OCI-LY3 (cell line): ENCODE results near the gene CWC27.

Source experiments
- H2AFZ ChIP-seq: fragments of 200-600, 300-600 bp; shearing (Covaris generic); 2 replicates; pipeline ENCODE4 v1.6.0; 2014; ENCODE audit warnings: antibody characterized with exemption, low read depth, low read length
- H3K27ac ChIP-seq: fragments of 200-600, 300-600 bp; sonication (generic); 2 replicates; pipeline ENCODE4 v1.5.1; 2014; ENCODE audit warnings: mild to moderate bottlenecking, low read length, moderate library complexity, mixed read lengths
- H3K27me3 ChIP-seq: fragments of 200-600, 300-600 bp; sonication (generic); 2 replicates; pipeline ENCODE4 v1.6.1; 2014; ENCODE audit warnings: low read depth, low read length, mixed read lengths
- H3K36me3 ChIP-seq: fragments of 200-600, 300-600 bp; sonication (generic); replicated peaks from 2 replicates; pipeline ENCODE3; 2014; ENCODE audit warnings: low read depth, low read length, mixed read lengths
- H3K4me1 ChIP-seq: fragments of 300-600, 200-600 bp; sonication (generic); 2 replicates; pipeline ENCODE4 v1.6.1; 2014; ENCODE audit warnings: low read length, mixed read lengths
- H3K4me2 ChIP-seq: fragments of 200-600, 300-600 bp; sonication (generic); 2 replicates; pipeline ENCODE4 v1.6.1; 2014; ENCODE audit warnings: low read length, mixed read lengths
- H3K4me3 ChIP-seq: fragments of 300-600, 200-600 bp; sonication (generic); 2 replicates; pipeline ENCODE4 v1.5.1; 2014; ENCODE audit warnings: antibody characterized with exemption, mild to moderate bottlenecking, low read length, moderate library complexity
- H3K79me2 ChIP-seq: fragments of 300-600, 200-600 bp; shearing (Covaris generic); 2 replicates; pipeline ENCODE4 v1.6.1; 2014; ENCODE audit warnings: mild to moderate bottlenecking, low read length, mixed read lengths
- H3K9ac ChIP-seq: fragments of 300-600, 200-600 bp; shearing (Covaris generic); 2 replicates; pipeline ENCODE4 v1.6.0; 2014; ENCODE audit warnings: mild to moderate bottlenecking, low read length, moderate library complexity
- H3K9me3 ChIP-seq: fragments of 200-600, 300-600 bp; shearing (Covaris generic); 2 replicates; pipeline ENCODE4 v1.6.1; 2014; ENCODE audit warnings: low read length, mixed read lengths; ENCODE audit not compliant: insufficient read depth
- H4K20me1 ChIP-seq: fragments of 200-600, 300-600 bp; sonication (generic); 2 replicates; pipeline ENCODE4 v1.6.1; 2016; ENCODE audit warnings: low read length, mixed read lengths; ENCODE audit not compliant: insufficient read depth
- CTCF ChIP-seq: fragments of 200-600, 300-600 bp; sonication (generic); IDR thresholded peaks from 2 replicates; pipeline ENCODE4 v1.5.1; 2014; ENCODE audit warnings: antibody characterized with exemption, low read length, low read depth
- EZH2phosphoT487 ChIP-seq: fragments of 200-600 bp; shearing (Covaris generic); IDR thresholded peaks from 2 replicates; pipeline ENCODE4 v1.6.1; 2018; ENCODE audit warnings: antibody characterized with exemption, mixed run types, low read depth

Gene CWC27

GRCh38 chr5:65034029-65034812, 265.5 kb downstream of the CWC27 start:
- no peak for TF ChIP-seq CTCF
- TF ChIP-seq EZH2phosphoT487: no peak
- H4K20me1 ChIP-seq: no peaks in the 10 kb centered on the region
- no peak overlapping the region for H3K9ac ChIP-seq
- no peaks in the 10 kb centered on the region for H3K9me3 ChIP-seq
- H3K36me3 ChIP-seq: no peaks in the 10 kb centered on the region
- H3K79me2 ChIP-seq: no peaks in the 10 kb centered on the region
- peak overlapping the region; percentile 84 for H3K4me2 ChIP-seq
- no peaks in the 10 kb centered on the region for H3K27me3 ChIP-seq
- peaks cover 11% of the 10 kb centered on the region for H3K4me1 ChIP-seq
- H3K4me3 ChIP-seq: no peak overlapping the region
- H3K27ac ChIP-seq: no peak overlapping the region
- H2AFZ ChIP-seq: peak overlapping the region; percentile 94; the same call in 1 of the 2 replicates

GRCh38 chr5:65034813-65035209, 266.1 kb downstream of the CWC27 start:
- Histone ChIP-seq H3K4me3 (peak overlapping the region; percentile 78), H3K9me3 (no peaks in the 10 kb centered on the region), H3K36me3 (no peaks in the 10 kb centered on the region), H3K4me2 (peak overlapping the region; percentile 84), H3K4me1 (peaks cover 11% of the 10 kb centered on the region), H3K9ac (peak overlapping the region; percentile 68), H4K20me1 (no peaks in the 10 kb centered on the region), H2AFZ (peak overlapping the region; percentile 94), H3K27me3 (no peaks in the 10 kb centered on the region), H3K79me2 (no peaks in the 10 kb centered on the region), H3K27ac (no peak overlapping the region)
- TF ChIP-seq CTCF (no peak), EZH2phosphoT487 (no peak)

- H3K4me1 ChIP-seq: peaks cover 11% of the 10 kb centered on the region
- H3K27ac ChIP-seq: peak overlapping the region; percentile 10; the same call in 1 of the 2 replicates
- H3K4me2 ChIP-seq: peak overlapping the region; percentile 84
- TF ChIP-seq EZH2phosphoT487 (no peak), CTCF (no peak)
- peak overlapping the region; percentile 68 for H3K9ac ChIP-seq
- H4K20me1 ChIP-seq: no peaks in the 10 kb centered on the region
- H2AFZ ChIP-seq: peak overlapping the region; percentile 94
- no peaks in the 10 kb centered on the region for H3K27me3 ChIP-seq
- no peaks in the 10 kb centered on the region for H3K79me2 ChIP-seq
- H3K4me3 ChIP-seq: peak overlapping the region; percentile 78
- no peaks in the 10 kb centered on the region for H3K9me3 ChIP-seq
- H3K36me3 ChIP-seq: no peaks in the 10 kb centered on the region
Observed at GRCh38 chr5:65035211-65036206, 266.8 kb downstream of the CWC27 start.
